IMR-90 (cell line): Measurements from ENCODE around the gene CCM2.

ENCODE experiments used
- CTCF ChIP-seq: conservative IDR thresholded peaks from 2 replicates; pipeline ENCODE4 v1.5.1; 2012; ENCODE audit warnings: mild to moderate bottlenecking, low read depth, low read length, improper control_type of control experiment
- ELK1 ChIP-seq: fragments of 150-350 bp; IDR thresholded peaks from 2 replicates; pipeline ENCODE4 v1.6.1; 2016; ENCODE audit warnings: low read depth, mild to moderate bottlenecking, low read length, moderate library complexity, borderline replicate concordance
- FOS ChIP-seq: fragments of 150-350 bp; IDR thresholded peaks from 2 replicates; pipeline ENCODE4 v1.6.1; 2016; ENCODE audit warnings: low read depth, low read length
- MAZ ChIP-seq: IDR thresholded peaks from 2 replicates; pipeline ENCODE4 v1.6.1; 2012; ENCODE audit warnings: low read depth, mild to moderate bottlenecking, low read length, improper control_type of control experiment, moderate library complexity, borderline replicate concordance
- MXI1 ChIP-seq: IDR thresholded peaks from 2 replicates; pipeline ENCODE4 v1.6.1; 2012; ENCODE audit warnings: low read depth, mild to moderate bottlenecking, low read length, moderate library complexity, borderline replicate concordance
- POLR2A ChIP-seq: IDR thresholded peaks from 2 replicates; pipeline ENCODE4 v1.6.1; 2012; ENCODE audit warnings: mild to moderate bottlenecking, low read depth, low read length
- RAD21 ChIP-seq: IDR thresholded peaks from 2 replicates; pipeline ENCODE4 v1.6.1; 2012; ENCODE audit warnings: low read length, improper control_type of control experiment
- RFX5 ChIP-seq: IDR thresholded peaks from 2 replicates; pipeline ENCODE4 v1.8.0; 2012; ENCODE audit warnings: low read depth, mild to moderate bottlenecking, low read length, moderate library complexity
- USF2 ChIP-seq: fragments of 150-350 bp; IDR thresholded peaks from 2 replicates; pipeline ENCODE4 v1.6.1; 2017; ENCODE audit warnings: mild to moderate bottlenecking, antibody characterized with exemption, low read length, low read depth

GRCh38 chr7:45082831-45083331 is 82.9 kb downstream of the CCM2 start:
- TF ChIP-seq MAZ (no peak), CTCF (no peak), FOS (no peak), ELK1 (no peak), POLR2A (no peak), RAD21 (no peak), USF2 (no peak), MXI1 (no peak), RFX5 (no peak)
